Tibial nerve (tissue), 3 donors: ENCODE data around the gene CANX.

Experiments
- CTCF ChIP-seq, 5 experiments: fragments of 200-600 bp in 3 of 5; fragments of 450-650 bp in 2 of 5; sonication (generic) in 3 of 5; IDR thresholded peaks; one replicate each; pipeline ENCODE4 v1.5.1; 2016 to 2019; ENCODE audit warnings: antibody characterized with exemption in 5 of 5, mild to moderate bottlenecking in 3 of 5, moderate library complexity in 2 of 5
- POLR2A ChIP-seq, 2 donors: fragments of 450-650 bp; IDR thresholded peaks; one replicate each; pipeline ENCODE4 v1.6.1; 2017; ENCODE audit warnings: antibody characterized with exemption in 2 of 2, mild to moderate bottlenecking in 2 of 2, moderate library complexity in 2 of 2

- TF ChIP-seq CTCF (IDR thresholded peaks at IDR 0.05) (no peak), POLR2A (IDR thresholded peaks at IDR 0.05) (no peak)
Observed at GRCh38 chr5:179764056-179764455, 65.3 kb downstream of the CANX start.
